Measurements from ENCODE around the gene ECE2. TPM values are rescaled to one million over a fixed set of nuclear protein-coding genes. Genes with fewer than 3 reads are reported as not detected.
A peak's percentile ranks its signal among the peaks of the same experiment; 100 is the strongest.

ECE2 gene
- total RNA-seq, 1 donor from 2014 or later = 3.7 TPM

GRCh38 chr3:184239708-184240107 is 36.1 kb upstream of the ECE2 start:
- DNase-seq (ENCODE audit: low spot score in 2 of 2) = no peak
- FAIRE-seq = no peak

GRCh38 chr3:184240384-184241140 is 35.3 kb upstream of the ECE2 start:
- DNase-seq (ENCODE audit: low spot score in 2 of 2) = no peak
- FAIRE-seq = no peak

- FAIRE-seq = no peak
- no peak for DNase-seq (ENCODE audit: low spot score in 2 of 2)
Observed at GRCh38 chr3:184241141-184241446, 34.7 kb upstream of the ECE2 start.

- no peak for FAIRE-seq
- DNase-seq (ENCODE audit: low spot score in 2 of 2) = no peak
Observed at GRCh38 chr3:184241447-184242296, 34.1 kb upstream of the ECE2 start.

- DNase-seq (ENCODE audit: low spot score in 2 of 2) = no peak
- no peak for FAIRE-seq
Observed at GRCh38 chr3:184242297-184242685, 33.5 kb upstream of the ECE2 start.

GRCh38 chr3:184248454-184249411 is 27.1 kb upstream of the ECE2 start, which contains the start of gene ALG3:
Gene ALG3, minus strand, starts transcription at chr3:184248962. Its CDS starts 22 bp downstream, at chr3:184248940.
- no peak for FAIRE-seq
- peak; percentile 88 to 90 for DNase-seq (ENCODE audit: low spot score in 2 of 2)

- peak; percentile 94 to 97 for DNase-seq (ENCODE audit: low spot score in 2 of 2)
- no peak for FAIRE-seq
Observed at GRCh38 chr3:184249412-184250166, 26.2 kb upstream of the ECE2 start, which contains the start of gene EEF1AKMT4. Gene EEF1AKMT4, plus strand, starts transcription at chr3:184249672. Its CDS starts 23 bp downstream, at chr3:184249695.

GRCh38 chr3:184250167-184250828 is 25.5 kb upstream of the ECE2 start:
- FAIRE-seq = no peak
- DNase-seq (ENCODE audit: low spot score in 2 of 2) = peak in 1 of 2 donors; percentile 74

- DNase-seq (ENCODE audit: low spot score in 2 of 2) (no peak), FAIRE-seq (no peak)
Observed at GRCh38 chr3:184255291-184256039, 20.4 kb upstream of the ECE2 start.

GRCh38 chr3:184257083-184257915 is 18.5 kb upstream of the ECE2 start:
- DNase-seq (ENCODE audit: low spot score in 2 of 2) (no peak), FAIRE-seq (no peak)

- FAIRE-seq (no peak), DNase-seq (ENCODE audit: low spot score in 2 of 2) (peak in 1 of 2 donors; percentile 22)
Observed at GRCh38 chr3:184258926-184259325, 16.9 kb upstream of the ECE2 start.

- DNase-seq (ENCODE audit: low spot score in 2 of 2) (no peak), FAIRE-seq (no peak)
Observed at GRCh38 chr3:184259396-184259877, 16.4 kb upstream of the ECE2 start.

GRCh38 chr3:184259878-184260723 is 15.7 kb upstream of the ECE2 start:
- DNase-seq (ENCODE audit: low spot score in 2 of 2) (peak; percentile 85 to 90), FAIRE-seq (no peak)

GRCh38 chr3:184260724-184261269 is 15.0 kb upstream of the ECE2 start:
- no peak for DNase-seq (ENCODE audit: low spot score in 2 of 2)
- FAIRE-seq = no peak

- peak; percentile 86 to 88 for DNase-seq (ENCODE audit: low spot score in 2 of 2)
- FAIRE-seq = no peak
Observed at GRCh38 chr3:184261270-184261853, 14.5 kb upstream of the ECE2 start, which contains the start of gene CAMK2N2. Gene CAMK2N2, minus strand, starts transcription at chr3:184261553. Its CDS starts 268 bp downstream, at chr3:184261285.
